Measurements from ENCODE around the gene RPL37A.
"Not testable (repeated sequence)": the region's sequence is repeated elsewhere in the genome, so short reads cannot be mapped to it uniquely, and the experiment has no call there.

Gene RPL37A

DNA sequence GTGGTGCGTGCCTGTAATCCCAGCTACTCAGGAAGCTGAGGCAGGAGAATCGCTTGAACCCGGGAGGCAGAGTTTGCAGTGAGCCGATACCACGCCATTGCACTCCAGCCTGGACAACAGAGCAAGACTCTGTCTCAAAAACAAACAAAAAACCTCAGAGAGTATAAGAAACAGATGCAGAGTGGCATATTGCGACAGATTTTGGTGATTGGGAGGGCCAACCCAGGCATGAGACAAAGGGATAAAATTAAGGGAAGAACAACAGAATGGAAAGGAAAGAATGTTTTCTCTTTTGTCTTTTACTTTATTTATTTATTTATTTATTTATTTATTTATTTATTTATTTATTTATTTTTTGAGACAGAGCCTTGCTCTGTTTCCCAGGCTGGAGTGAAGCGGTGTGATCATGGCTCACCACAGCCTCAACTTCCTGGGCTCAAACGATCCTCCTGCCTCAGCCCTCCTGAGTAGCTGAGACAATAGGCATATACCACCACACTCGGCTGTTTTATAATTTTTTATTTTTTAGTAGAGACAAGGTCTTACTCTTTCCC, 20.0 kb downstream of the RPL37A start:
- not testable (repeated sequence) for DNase-seq

DNA sequence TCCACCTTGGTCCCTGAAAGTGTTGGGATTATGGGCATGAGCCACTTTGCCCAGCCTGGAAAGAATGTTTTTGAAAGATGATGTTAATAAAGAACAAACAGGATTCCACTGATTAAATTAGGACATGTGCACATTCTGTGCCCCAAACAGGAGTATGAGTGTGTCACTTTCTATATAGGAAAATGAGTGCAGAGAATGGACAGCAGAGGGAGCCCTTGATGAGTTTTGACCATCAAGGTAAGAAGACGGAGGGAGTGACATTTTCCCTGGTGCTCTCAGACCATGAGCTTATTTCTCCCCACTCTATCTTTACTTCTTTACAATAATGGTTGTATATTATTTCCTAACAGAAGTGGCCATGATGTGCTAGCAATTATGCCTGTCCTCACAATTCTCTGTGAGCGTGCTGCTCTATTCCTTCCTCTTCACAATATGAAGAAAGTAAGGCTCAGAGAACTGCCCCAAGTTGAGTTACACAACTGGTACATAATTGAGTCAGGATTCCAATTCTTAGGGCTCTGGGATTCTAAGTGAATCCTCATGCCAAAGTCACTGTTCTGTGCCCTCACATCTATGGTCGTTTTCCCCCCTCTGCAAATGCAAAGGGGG, 20.6 kb downstream of the RPL37A start:
- peak; percentile 95 for DNase-seq

GRCh38 chr2:216520112-216520511, 21.5 kb downstream of the RPL37A start:
- DNase-seq: no peak

GRCh38 chr2:216522892-216523502, 24.4 kb downstream of the RPL37A start:
- DNase-seq: no peak

DNA sequence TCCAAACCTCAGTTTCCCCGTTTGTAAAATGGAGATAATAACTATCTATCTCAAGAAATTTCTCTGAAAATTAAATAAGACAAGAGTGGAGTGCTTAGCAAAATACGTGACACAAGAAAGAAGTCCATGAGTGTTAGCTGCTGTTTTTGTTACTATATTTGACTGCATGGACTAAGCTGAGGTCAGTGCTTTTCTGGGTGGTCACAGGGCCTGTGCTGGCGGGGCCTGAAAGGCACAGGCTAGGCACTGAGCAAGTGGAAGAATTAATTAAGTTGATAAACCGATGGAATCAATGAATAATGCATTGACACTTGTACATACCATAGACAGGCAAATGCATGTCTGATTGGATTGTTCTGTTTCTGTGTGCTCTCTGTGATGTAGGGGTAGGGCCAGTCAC, 27.3 kb downstream of the RPL37A start:
- DNase-seq: no peak

GRCh38 chr2:216526939-216527338, 28.3 kb downstream of the RPL37A start:
- DNase-seq: no peak

GRCh38 chr2:216527600-216527999, 29.0 kb downstream of the RPL37A start:
- no peak for DNase-seq

DNA sequence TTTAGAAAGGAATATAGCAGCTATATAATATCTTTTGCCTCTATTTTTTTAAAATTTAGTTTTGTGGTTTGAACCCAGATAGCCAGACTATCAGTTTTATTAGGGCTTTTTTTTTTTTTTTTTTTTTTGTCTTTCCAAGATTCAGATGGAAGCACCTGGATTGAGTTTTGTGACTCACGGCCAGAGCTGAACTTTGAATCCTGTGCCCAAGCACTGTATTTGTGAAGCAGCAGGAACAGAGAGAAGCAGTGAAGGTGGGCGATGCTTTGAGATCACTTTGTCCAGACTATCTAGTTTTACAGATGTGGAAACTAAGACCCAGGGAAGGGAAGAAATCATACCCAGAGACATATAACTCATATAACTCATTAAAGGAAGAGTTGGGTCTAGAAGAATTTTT, 33.9 kb downstream of the RPL37A start:
- DNase-seq: no peak

- DNase-seq: peak; percentile 38
Observed at GRCh38 chr2:216533609-216534008, 35.0 kb downstream of the RPL37A start.

DNA sequence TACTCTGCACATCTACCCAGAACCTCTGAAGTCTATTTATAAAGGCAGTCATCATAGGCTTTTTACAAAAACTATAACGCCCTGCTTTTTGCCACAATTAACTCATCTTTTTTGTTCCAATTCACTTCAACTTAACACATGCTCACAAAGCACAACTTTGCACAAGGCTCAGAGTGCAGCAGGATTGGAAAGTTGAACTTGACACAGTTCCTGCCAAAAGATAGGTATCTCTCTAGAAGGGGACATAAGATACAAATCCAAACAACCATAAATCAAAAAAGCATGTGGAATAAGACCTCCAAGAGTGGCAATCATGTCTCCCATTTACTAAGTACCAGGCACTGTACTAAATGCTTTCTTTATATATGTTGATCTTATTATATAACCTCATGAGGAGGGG, 36.2 kb downstream of the RPL37A start:
- DNase-seq: no peak

DNA sequence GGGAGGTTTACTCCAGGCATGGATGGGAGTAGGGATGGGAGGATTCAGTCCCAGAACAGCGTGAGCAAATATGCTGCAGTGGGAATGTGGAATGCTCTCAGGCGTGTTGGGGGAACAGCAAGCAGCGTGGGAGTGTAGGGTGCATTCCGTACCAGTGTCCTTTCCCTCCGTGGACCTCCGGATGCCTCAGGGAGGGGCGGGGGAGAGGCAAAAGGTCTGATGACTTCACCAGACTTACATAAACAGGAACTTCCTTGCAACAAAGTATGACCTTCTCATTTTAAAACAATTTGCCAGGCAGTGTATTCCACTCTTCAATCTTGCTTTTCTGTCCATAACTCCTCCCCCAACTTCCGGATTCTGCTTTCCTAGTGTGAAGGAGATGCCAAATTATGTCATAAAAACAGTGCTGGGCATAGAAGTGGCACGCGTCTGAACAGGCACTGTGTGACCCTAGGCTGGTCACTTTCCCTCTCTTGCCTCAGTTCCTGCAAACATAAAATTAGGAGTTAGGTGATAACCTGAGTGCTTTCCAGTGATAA, 36.9 kb downstream of the RPL37A start:
- DNase-seq: peak; percentile 44

- peak; percentile 85 for DNase-seq
Observed at GRCh38 chr2:216536734-216537210, 38.1 kb downstream of the RPL37A start.

DNA sequence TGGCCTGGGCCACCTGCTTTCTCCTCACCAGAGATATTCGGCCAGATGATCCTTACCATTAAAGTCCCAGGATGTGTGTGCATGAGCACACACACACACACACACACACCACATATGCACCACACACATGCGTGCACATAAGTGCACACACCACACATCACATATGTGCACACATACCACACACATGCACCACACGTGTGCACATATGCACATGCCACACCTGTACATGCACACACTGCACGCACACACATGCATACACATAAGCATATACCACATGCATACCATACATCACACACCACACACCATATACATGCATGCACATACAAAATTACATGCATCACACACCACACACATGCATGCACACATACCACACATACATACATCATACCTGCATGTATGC, 38.7 kb downstream of the RPL37A start:
- no peak for DNase-seq

DNA sequence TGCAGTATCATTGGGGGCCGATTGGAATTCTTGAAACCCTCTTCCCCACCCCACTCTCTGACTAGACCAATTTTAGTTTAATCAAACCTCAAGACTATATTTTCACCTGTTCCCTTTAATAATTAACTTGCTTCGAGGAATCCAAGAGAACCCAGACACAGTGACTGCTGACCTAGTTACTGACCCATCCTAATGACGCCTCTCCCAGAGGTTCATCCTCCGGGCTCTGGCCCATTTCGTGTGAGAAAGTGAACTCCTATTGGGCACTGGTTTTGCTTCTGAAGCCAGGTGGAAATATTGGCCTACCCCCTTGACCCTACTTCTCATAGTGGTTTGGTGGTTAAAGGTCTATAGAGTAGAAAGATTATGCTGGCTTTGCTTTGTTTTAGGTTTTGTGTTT, 39.9 kb downstream of the RPL37A start:
- DNase-seq: no peak

DNA sequence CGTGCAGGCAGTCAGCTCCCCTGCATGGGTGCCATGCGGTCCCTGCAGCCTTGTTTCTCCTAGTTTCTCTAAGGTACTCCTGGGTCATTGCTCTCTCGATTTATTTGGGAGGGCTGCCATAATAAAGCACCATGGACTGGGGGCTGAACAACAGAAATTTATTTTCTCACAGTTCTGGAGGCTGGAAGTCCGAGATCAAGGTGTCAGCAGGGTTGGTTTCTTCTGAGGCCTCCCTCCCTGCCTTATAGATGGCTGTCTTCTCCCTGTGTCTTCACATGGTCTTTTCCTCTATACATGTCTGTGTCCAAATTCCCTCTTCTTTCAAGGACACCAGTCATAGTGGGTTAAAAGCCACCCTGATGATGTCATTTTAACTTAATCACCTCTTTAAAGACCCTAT, 40.5 kb downstream of the RPL37A start:
- no peak for DNase-seq

DNA sequence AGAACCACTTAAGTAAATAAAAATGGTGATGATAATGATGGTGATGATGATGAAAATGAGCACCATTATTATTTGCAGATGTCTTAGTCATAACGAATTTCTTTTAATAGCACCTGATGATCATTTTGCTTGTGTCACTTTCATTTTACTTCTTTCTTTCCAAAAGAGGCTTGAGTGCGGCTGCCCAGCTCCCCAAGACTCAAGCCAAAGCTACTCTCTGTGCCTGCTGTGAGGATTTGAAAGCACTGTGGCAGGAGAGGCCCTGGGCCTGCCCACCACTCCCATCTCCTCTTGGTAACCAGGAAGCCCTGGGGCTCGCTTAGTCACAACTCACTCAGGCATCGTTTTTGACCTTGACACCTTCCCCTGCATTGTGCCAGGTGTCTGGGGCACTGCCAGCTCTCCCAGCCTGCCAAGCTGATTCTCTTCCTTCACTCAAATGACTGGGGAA, 41.2 kb downstream of the RPL37A start:
- DNase-seq: no peak

GRCh38 chr2:216540920-216541319, 42.3 kb downstream of the RPL37A start:
- DNase-seq: peak; percentile 66

DNA sequence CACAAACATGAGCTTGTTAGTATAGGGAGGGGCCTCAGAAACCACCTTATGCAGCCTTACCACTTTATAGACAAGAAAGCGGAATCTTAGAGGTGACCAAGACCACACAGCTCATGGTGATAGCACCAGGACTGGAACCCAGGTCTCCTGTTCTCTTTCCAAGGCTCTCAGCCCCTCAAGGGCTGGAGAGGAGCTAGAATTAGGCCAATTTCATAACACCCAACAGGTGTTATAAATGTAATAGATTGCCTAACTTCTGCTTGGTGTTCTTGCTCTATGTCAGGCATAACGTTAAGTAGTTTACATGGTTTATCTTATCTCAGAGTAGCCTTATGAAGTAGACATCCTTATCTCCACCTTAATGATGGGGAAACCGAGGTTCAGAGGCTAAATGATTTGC, 42.9 kb downstream of the RPL37A start:
- no peak for DNase-seq

DNA sequence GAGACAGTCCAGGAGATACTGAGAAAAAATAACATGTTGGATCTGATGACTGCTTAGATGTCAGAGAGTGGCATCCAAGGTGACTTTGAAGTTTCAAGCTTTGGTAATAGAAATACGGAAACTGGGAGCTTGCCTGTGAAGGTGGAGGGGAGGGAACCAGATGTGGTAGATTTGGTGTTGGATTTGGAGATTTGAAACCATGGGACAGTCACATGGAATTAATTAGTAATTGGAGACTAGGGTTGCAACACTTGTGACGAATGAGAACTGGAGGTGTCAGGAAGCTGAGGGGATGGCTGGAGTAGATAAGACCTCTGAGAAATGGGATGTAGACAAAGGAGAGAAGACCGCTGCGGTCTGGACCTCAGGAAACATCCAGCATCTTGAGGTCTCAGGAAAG, 46.7 kb downstream of the RPL37A start:
- no peak for DNase-seq

GRCh38 chr2:216546241-216546640, 47.6 kb downstream of the RPL37A start:
- peak; percentile 46 for DNase-seq

GRCh38 chr2:216546641-216547403, 48.2 kb downstream of the RPL37A start:
- DNase-seq: no peak

GRCh38 chr2:216548901-216549331, 50.3 kb downstream of the RPL37A start:
- no peak for DNase-seq

- DNase-seq: no peak
Observed at GRCh38 chr2:216549926-216550690, 51.5 kb downstream of the RPL37A start.

Measured in eye (tissue), 1 donor.